Muscle layer of colon (tissue), 2 donors: ENCODE results near the gene NPIPA5.
"Not testable (repeated sequence)": the region's sequence is repeated elsewhere in the genome, so short reads cannot be mapped to it uniquely, and the experiment has no call there.

Source experiments
- H3K27ac ChIP-seq: one replicate; pipeline ENCODE4 v1.7.0; 2013; ENCODE audit warnings: low read depth, mild to moderate bottlenecking, low read length, moderate library complexity
- H3K27me3 ChIP-seq, 2 donors: one replicate each; pipeline ENCODE4 v1.7.0; 2013; ENCODE audit warnings: low read length in 2 of 2, mild to moderate bottlenecking in 2 of 2; ENCODE audit not compliant: insufficient read depth in 2 of 2, control insufficient read depth in 1 of 2
- H3K36me3 ChIP-seq: one replicate; pipeline ENCODE4 v1.7.0; 2013; ENCODE audit warnings: mild to moderate bottlenecking, low read length; ENCODE audit not compliant: insufficient read depth
- H3K4me1 ChIP-seq: one replicate; pipeline ENCODE4 v1.7.0; 2013; ENCODE audit warnings: mild to moderate bottlenecking, low read length; ENCODE audit not compliant: insufficient read depth
- H3K4me3 ChIP-seq, 2 donors: one replicate each; pipeline ENCODE4 v1.7.0; 2013; ENCODE audit warnings: low read length in 2 of 2, low read depth in 1 of 2, mild to moderate bottlenecking in 1 of 2, moderate library complexity in 1 of 2
- H3K9ac ChIP-seq: one replicate; pipeline ENCODE4 v1.7.0; 2013; ENCODE audit warnings: low read length
- H3K9me3 ChIP-seq: one replicate; pipeline ENCODE4 v1.7.0; 2013; ENCODE audit warnings: mild to moderate bottlenecking, low read length
- donor health status: abdominal sarcoma.
- donor health status: Adenocarcinoma of cecum.

The NPIPA5 gene

GRCh38 chr16:15333969-15334368, 44.1 kb downstream of the NPIPA5 start:
- not testable (repeated sequence) for H3K36me3 ChIP-seq, H3K27me3 ChIP-seq, H3K27ac ChIP-seq, H3K4me3 ChIP-seq, H3K9ac ChIP-seq, H3K9me3 ChIP-seq, H3K4me1 ChIP-seq

GRCh38 chr16:15330978-15331377, 47.1 kb downstream of the NPIPA5 start:
- not testable (repeated sequence) for H3K4me3 ChIP-seq, H3K4me1 ChIP-seq, H3K27ac ChIP-seq, H3K9ac ChIP-seq, H3K27me3 ChIP-seq, H3K36me3 ChIP-seq, H3K9me3 ChIP-seq

GRCh38 chr16:15324954-15325353, 53.1 kb downstream of the NPIPA5 start:
- not testable (repeated sequence) for H3K36me3 ChIP-seq, H3K9me3 ChIP-seq, H3K27me3 ChIP-seq

GRCh38 chr16:15323373-15323772, 54.7 kb downstream of the NPIPA5 start:
- not testable (repeated sequence) for H3K9me3 ChIP-seq, H3K4me1 ChIP-seq, H3K36me3 ChIP-seq, H3K4me3 ChIP-seq, H3K27me3 ChIP-seq, H3K9ac ChIP-seq, H3K27ac ChIP-seq

More at GRCh38 chr16:15324954-15325353, 53.1 kb downstream of the NPIPA5 start:
- H3K9ac ChIP-seq, H3K4me1 ChIP-seq, H3K4me3 ChIP-seq, H3K27ac ChIP-seq: not testable (repeated sequence)

- not testable (repeated sequence) for H3K9ac ChIP-seq, H3K36me3 ChIP-seq, H3K9me3 ChIP-seq, H3K4me1 ChIP-seq, H3K27me3 ChIP-seq, H3K4me3 ChIP-seq, H3K27ac ChIP-seq
These were observed 56.9 kb downstream of the NPIPA5 start for GRCh38 chr16:15321221-15321620.

- H3K36me3 ChIP-seq, H3K27me3 ChIP-seq, H3K9me3 ChIP-seq, H3K9ac ChIP-seq, H3K4me3 ChIP-seq, H3K27ac ChIP-seq, H3K4me1 ChIP-seq: not testable (repeated sequence)
These were observed 63.5 kb downstream of the NPIPA5 start for GRCh38 chr16:15314562-15314961.
